AG09319 (cell line): Measurements from ENCODE around the gene ZNF732.
"Not testable (repeated sequence)": the region's sequence is repeated elsewhere in the genome, so short reads cannot be mapped to it uniquely, and the experiment has no call there.

Experiments
- DNase-seq: peaks from one replicate; pipeline ENCODE4 v3.0.0-alpha.2; 2010; ENCODE audit warnings: low read depth; ENCODE audit errors: extremely low read depth
- CTCF ChIP-seq: IDR thresholded peaks from 2 replicates; pipeline ENCODE4 v1.5.1; 2011; ENCODE audit warnings: low read depth, mild to moderate bottlenecking, inconsistent platforms, low read length, moderate library complexity

ZNF732 gene

GRCh38 chr4:294732-295131, 10.5 kb downstream of the ZNF732 start:
- no peak for DNase-seq
- TF ChIP-seq CTCF, result no peak

GRCh38 chr4:288891-289290, 16.4 kb downstream of the ZNF732 start:
- DNase-seq, result no peak
- TF ChIP-seq CTCF, result no peak

GRCh38 chr4:273309-274017, 31.8 kb downstream of the ZNF732 start:
- TF ChIP-seq CTCF, result no peak

GRCh38 chr4:271492-272103, 33.7 kb downstream of the ZNF732 start:
- no peak for TF ChIP-seq CTCF
- no peak for DNase-seq

More at GRCh38 chr4:273309-274017, 31.8 kb downstream of the ZNF732 start:
- no peak for DNase-seq

- DNase-seq, result not testable (repeated sequence)
These were observed 46.0 kb downstream of the ZNF732 start for GRCh38 chr4:259240-259639.

GRCh38 chr4:256492-256891, 48.8 kb downstream of the ZNF732 start:
- DNase-seq, result no peak
- no peak for TF ChIP-seq CTCF

GRCh38 chr4:253936-254756, 51.1 kb downstream of the ZNF732 start:
- TF ChIP-seq CTCF, result no peak
- no peak for DNase-seq
